Liver (tissue), 3 donors: ENCODE measurements around the gene SLC14A1.

Source experiments
- CTCF ChIP-seq: fragments of 150-350 bp; IDR thresholded peaks from 2 replicates; pipeline ENCODE4 v1.5.1; 2017; ENCODE audit warnings: improper control_type of control experiment, low read depth, low read length; ENCODE audit not compliant: missing input control
- REST ChIP-seq: IDR thresholded peaks from 2 replicates; pipeline ENCODE4 v1.6.1; 2016; ENCODE audit warnings: antibody characterized with exemption, mild to moderate bottlenecking
- TAF1 ChIP-seq: conservative IDR thresholded peaks from 2 replicates; pipeline ENCODE4 v1.6.1; 2016; ENCODE audit warnings: antibody characterized with exemption, mild to moderate bottlenecking
- YY1 ChIP-seq: IDR thresholded peaks from 2 replicates; pipeline ENCODE4 v1.6.1; 2016; ENCODE audit warnings: antibody characterized with exemption, mild to moderate bottlenecking
- donor health status: healthy.
- donor health status: healthy.

DNA sequence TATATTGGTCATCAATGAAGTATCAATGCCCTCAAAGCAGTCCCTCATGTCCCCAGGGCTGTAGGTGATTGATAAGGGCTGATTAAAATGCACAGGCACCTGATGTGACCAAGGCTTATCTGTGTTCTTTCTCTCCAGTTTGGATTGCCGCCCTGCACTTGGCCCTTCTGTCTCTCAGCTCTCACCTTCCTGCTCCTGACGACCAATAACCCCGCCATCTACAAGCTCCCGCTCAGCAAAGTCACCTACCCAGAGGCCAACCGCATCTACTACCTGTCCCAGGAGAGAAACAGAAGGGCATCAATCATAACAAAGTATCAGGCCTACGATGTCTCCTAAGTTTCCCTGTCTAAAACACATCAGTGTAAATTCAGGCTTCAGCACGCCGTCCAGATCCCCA is 41.8 kb upstream of the SLC14A1 start:
- TF ChIP-seq CTCF: no peak
- TF ChIP-seq REST: no peak
- no peak for TF ChIP-seq TAF1
- no peak for TF ChIP-seq YY1
